NK-92 (cell line): ENCODE results near the gene CCDC92.

Experiments
- DNase-seq: peaks from one replicate; lab custom pipeline; 2025; ENCODE audit not compliant: unreplicated experiment; lab: John Stamatoyannopoulos, UW

Gene CCDC92

GRCh38 chr12:123979566-123979965 is 6.9 kb upstream of the CCDC92 start:
- no peak for DNase-seq

GRCh38 chr12:123976227-123976826 is 3.7 kb upstream of the CCDC92 start:
- no peak for DNase-seq

- DNase-seq, result no peak
Measured at GRCh38 chr12:123973552-123974341, 1.1 kb upstream of the CCDC92 start.

- no peak for DNase-seq
Measured at GRCh38 chr12:123971770-123972456, 718 bp downstream of the CCDC92 start.

GRCh38 chr12:123971449-123971769 is 1.2 kb downstream of the CCDC92 start:
- DNase-seq, result no peak

GRCh38 chr12:123967121-123967586 is 5.5 kb downstream of the CCDC92 start:
- no peak for DNase-seq

- no peak for DNase-seq
Measured at GRCh38 chr12:123966596-123966995, 6.0 kb downstream of the CCDC92 start.

- DNase-seq, result no peak
Measured at GRCh38 chr12:123965382-123965781, 7.2 kb downstream of the CCDC92 start.

- DNase-seq, result no peak
Measured at GRCh38 chr12:123963821-123964220, 8.8 kb downstream of the CCDC92 start.

- DNase-seq, result no peak
Measured at GRCh38 chr12:123962513-123962912, 10.1 kb downstream of the CCDC92 start.

GRCh38 chr12:123961585-123962345 is 10.9 kb downstream of the CCDC92 start:
- no peak for DNase-seq

- no peak for DNase-seq
Measured at GRCh38 chr12:123960856-123961255, 11.8 kb downstream of the CCDC92 start.

GRCh38 chr12:123960029-123960735 is 12.4 kb downstream of the CCDC92 start:
- no peak for DNase-seq

- DNase-seq, result no peak
Measured at GRCh38 chr12:123958876-123959275, 13.8 kb downstream of the CCDC92 start.

GRCh38 chr12:123958462-123958861 is 14.2 kb downstream of the CCDC92 start:
- no peak for DNase-seq

- no peak for DNase-seq
Measured at GRCh38 chr12:123957196-123957595, 15.4 kb downstream of the CCDC92 start.

GRCh38 chr12:123956249-123956648 is 16.4 kb downstream of the CCDC92 start:
- DNase-seq, result no peak

- no peak for DNase-seq
Measured at GRCh38 chr12:123954647-123955350, 17.8 kb downstream of the CCDC92 start.

- DNase-seq, result no peak
Measured at GRCh38 chr12:123952037-123952436, 20.6 kb downstream of the CCDC92 start.

GRCh38 chr12:123951467-123951866 is 21.2 kb downstream of the CCDC92 start:
- DNase-seq, result no peak
